HEK293T (cell line): ENCODE data around the gene ANKRD65.
"Not testable (repeated sequence)": the region's sequence is repeated elsewhere in the genome, so short reads cannot be mapped to it uniquely, and the experiment has no call there.

Experiments
- CTCF ChIA-PET: fragments of 350-600 bp; formaldehyde crosslinking; extraction: SDS; loops from one replicate; lab custom pipeline; 2021; ENCODE audit warnings: antibody characterized with exemption, inconsistent platforms; lab: Yijun Ruan, JAX
- POLR2A ChIA-PET: fragments of 350-600 bp; formaldehyde crosslinking; extraction: SDS; loops from one replicate; lab custom pipeline; 2020; ENCODE audit warnings: antibody characterized with exemption, inconsistent platforms; lab: Yijun Ruan, JAX
- DNase-seq: peaks from one replicate; pipeline ENCODE4 v3.0.0; 2012; ENCODE audit warnings: mixed read lengths; ENCODE audit errors: extremely low spot score
- ARNT ChIP-seq: fragments of 450-650 bp; IDR thresholded peaks from 2 replicates; pipeline ENCODE4 v1.6.1; 2017; ENCODE audit warnings: mild to moderate bottlenecking
- BHLHE40 ChIP-seq: fragments of 450-650 bp; IDR thresholded peaks from 2 replicates; pipeline ENCODE4 v1.6.1; 2016; ENCODE audit warnings: mild to moderate bottlenecking, moderate library complexity, borderline replicate concordance
- CTBP1 ChIP-seq: fragments of 450-650 bp; IDR thresholded peaks from 2 replicates; pipeline ENCODE4 v1.6.1; 2016; ENCODE audit warnings: borderline replicate concordance
- ELF4 ChIP-seq: fragments of 450-650 bp; IDR thresholded peaks from 2 replicates; pipeline ENCODE4 v1.6.1; 2017; ENCODE audit warnings: antibody characterized with exemption
- FOXA1 ChIP-seq: fragments of 450-650 bp; IDR thresholded peaks from 2 replicates; pipeline ENCODE4 v1.6.1; 2016; ENCODE audit warnings: mild to moderate bottlenecking
- FOXK2 ChIP-seq: fragments of 450-650 bp; IDR thresholded peaks from 2 replicates; pipeline ENCODE4 v1.6.1; 2016; ENCODE audit warnings: mild to moderate bottlenecking
- FOXM1 ChIP-seq: fragments of 450-650 bp; IDR thresholded peaks from 2 replicates; pipeline ENCODE4 v1.6.1; 2017; ENCODE audit warnings: mild to moderate bottlenecking, borderline replicate concordance
- HDGF ChIP-seq: fragments of 450-650 bp; IDR thresholded peaks from 2 replicates; pipeline ENCODE4 v1.6.1; 2017; ENCODE audit warnings: antibody characterized with exemption, borderline replicate concordance
- L3MBTL2 ChIP-seq: fragments of 450-650 bp; conservative IDR thresholded peaks from 2 replicates; pipeline ENCODE4 v1.6.1; 2016; ENCODE audit warnings: mild to moderate bottlenecking
- LEF1 ChIP-seq: fragments of 450-650 bp; IDR thresholded peaks from 2 replicates; pipeline ENCODE4 v1.6.1; 2017; ENCODE audit warnings: mild to moderate bottlenecking, borderline replicate concordance
- NFRKB ChIP-seq: fragments of 450-650 bp; IDR thresholded peaks from 2 replicates; pipeline ENCODE4 v1.6.1; 2016; ENCODE audit warnings: mild to moderate bottlenecking, moderate library complexity
- PKNOX1 ChIP-seq: fragments of 450-650 bp; IDR thresholded peaks from 2 replicates; pipeline ENCODE4 v1.6.1; 2016
- SP1 ChIP-seq: fragments of 450-650 bp; IDR thresholded peaks from 2 replicates; pipeline ENCODE4 v1.6.1; 2017
- SUZ12 ChIP-seq: fragments of 450-650 bp; IDR thresholded peaks from 2 replicates; pipeline ENCODE4 v1.6.1; 2016; ENCODE audit warnings: mild to moderate bottlenecking
- TARDBP ChIP-seq: fragments of 450-650 bp; IDR thresholded peaks from 2 replicates; pipeline ENCODE4 v1.6.1; 2016
- ZNF384 ChIP-seq: fragments of 450-650 bp; IDR thresholded peaks from 2 replicates; pipeline ENCODE4 v1.6.1; 2016

ANKRD65 gene

GRCh38 chr1:1431845-1432273 is 10.8 kb upstream of the ANKRD65 start:
- no peak for DNase-seq
- TF ChIP-seq BHLHE40 (no peak), ARNT (no peak), LEF1 (no peak), ELF4 (no peak), PKNOX1 (no peak), ZNF384 (no peak), L3MBTL2 (no peak), SP1 (no peak), HDGF (no peak), TARDBP (no peak), CTBP1 (no peak)
- ChIA-PET CTCF (interaction anchor here (3.0 kb wide), 1 partner anchor 9 kb away, joined by 13 read pairs; no protein-coding TSS in a partner anchor), POLR2A (no interaction called here)

GRCh38 chr1:1430992-1431844 is 10.1 kb upstream of the ANKRD65 start:
- TF ChIP-seq HDGF: no peak
- TF ChIP-seq FOXM1: no peak
- no peak for TF ChIP-seq SP1
- no peak for TF ChIP-seq TARDBP
- TF ChIP-seq ZNF384: no peak
- TF ChIP-seq LEF1: no peak
- no peak for TF ChIP-seq FOXK2
- no peak for TF ChIP-seq PKNOX1
- no peak for TF ChIP-seq CTBP1
- TF ChIP-seq SUZ12: no peak
- no peak for TF ChIP-seq L3MBTL2
- no peak for TF ChIP-seq BHLHE40
- TF ChIP-seq ARNT: no peak
- TF ChIP-seq ELF4: no peak
- no peak for TF ChIP-seq NFRKB
- no peak for TF ChIP-seq FOXA1
- POLR2A ChIA-PET: no interaction called here
- no peak for DNase-seq
- CTCF ChIA-PET: interaction anchor here (3.0 kb wide), 1 partner anchor 10 kb away, joined by 13 read pairs; no protein-coding TSS in a partner anchor

GRCh38 chr1:1430114-1430982 is 9.3 kb upstream of the ANKRD65 start:
- POLR2A ChIA-PET: interaction anchor here (1.5 kb wide), 1 partner anchor 23 kb away, joined by 7 read pairs; no protein-coding TSS in a partner anchor
- TF ChIP-seq FOXA1: no peak
- TF ChIP-seq HDGF: no peak
- TF ChIP-seq TARDBP: no peak
- TF ChIP-seq FOXM1: no peak
- TF ChIP-seq SUZ12: no peak
- no peak for TF ChIP-seq L3MBTL2
- no peak for TF ChIP-seq LEF1
- no peak for TF ChIP-seq ZNF384
- TF ChIP-seq NFRKB: no peak
- no peak for TF ChIP-seq CTBP1
- TF ChIP-seq PKNOX1: no peak
- TF ChIP-seq FOXK2: no peak
- no peak for TF ChIP-seq BHLHE40
- TF ChIP-seq ARNT: no peak
- TF ChIP-seq ELF4: no peak
- no peak for TF ChIP-seq SP1
- peak; percentile 32 for DNase-seq
- CTCF ChIA-PET: interaction anchor here (3.0 kb wide), 1 partner anchor 11 kb away, joined by 13 read pairs; no protein-coding TSS in a partner anchor

- no peak for TF ChIP-seq LEF1
- no peak for TF ChIP-seq NFRKB
- TF ChIP-seq FOXA1: no peak
- no peak for TF ChIP-seq BHLHE40
- no peak for TF ChIP-seq SP1
- TF ChIP-seq FOXK2: no peak
- TF ChIP-seq PKNOX1: no peak
- TF ChIP-seq ELF4: no peak
- TF ChIP-seq ZNF384: no peak
- no peak for TF ChIP-seq TARDBP
- TF ChIP-seq CTBP1: no peak
- no peak for TF ChIP-seq L3MBTL2
- TF ChIP-seq ARNT: no peak
- no peak for TF ChIP-seq SUZ12
- TF ChIP-seq HDGF: no peak
- no peak for TF ChIP-seq FOXM1
- CTCF ChIA-PET: interaction anchor here (0.7 kb wide), 1 partner anchor 12 kb away, joined by 3 read pairs; no protein-coding TSS in a partner anchor
- DNase-seq: peak; percentile 10
- POLR2A ChIA-PET: interaction anchor here (1.5 kb wide), 1 partner anchor 22 kb away, joined by 7 read pairs; no protein-coding TSS in a partner anchor
These were observed 8.6 kb upstream of the ANKRD65 start for GRCh38 chr1:1429671-1430073.

GRCh38 chr1:1428967-1429366 is 7.9 kb upstream of the ANKRD65 start:
- CTCF ChIA-PET: interaction anchor here (0.6 kb wide), 1 partner anchor 766 kb away, joined by 3 read pairs; the partner anchor contains the start of gene FAAP20
- POLR2A ChIA-PET: interaction anchor here (1.5 kb wide), 1 partner anchor 21 kb away, joined by 7 read pairs; no protein-coding TSS in a partner anchor
- not testable (repeated sequence) for DNase-seq
